Endothelial cell of umbilical vein (primary cell): ENCODE results near the gene FAM72D. TPM values are rescaled to one million over a fixed set of nuclear protein-coding genes. Genes with fewer than 3 reads are reported as not detected.
"Not testable (repeated sequence)": the region's sequence is repeated elsewhere in the genome, so short reads cannot be mapped to it uniquely, and the experiment has no call there.

ENCODE experiments used
- BruUV-seq: library from RNA; stranded (reverse); fragments of 400-500 nt; replicated peaks from 2 replicates; lab custom pipeline; 2021; lab: Mats Ljungman, UMichigan
- CTCF ChIA-PET: fragments of 300-600, 350-600 bp; sonication (Branson Sonifier 250); formaldehyde crosslinking; loops from one replicate; lab custom pipeline; 2021; ENCODE audit warnings: antibody characterized with exemption, inconsistent platforms; lab: Charles Lee
- POLR2A ChIA-PET: fragments of 300-600, 350-600 bp; sonication (Branson Sonifier 250); formaldehyde crosslinking; loops from one replicate; lab custom pipeline; 2021; ENCODE audit warnings: antibody characterized with exemption, inconsistent platforms; lab: Charles Lee
- DNase-seq: peaks from one replicate; pipeline ENCODE4 v3.0.0-alpha.2; 2011; ENCODE audit warnings: low read depth, low spot score
- FAIRE-seq: peaks from 2 replicates; lab custom pipeline; 2011; peaks lifted over from hg19 to GRCh38; lab: Jason Lieb, UNC
- H2AFZ ChIP-seq: 2 replicates; pipeline ENCODE4 v1.6.0; 2012; ENCODE audit warnings: low read depth, low read length, control low read depth, inconsistent platforms
- H3K27ac ChIP-seq: 2 replicates; pipeline ENCODE4 v1.5.1; 2011; ENCODE audit warnings: low read depth, mild to moderate bottlenecking, control low read depth, low read length, moderate library complexity; ENCODE audit not compliant: insufficient read depth
- H3K27me3 ChIP-seq, 2 experiments: 2 replicates each; pipeline versions ENCODE4 v1.6.0 to v1.6.1; 2011; ENCODE audit warnings: low read length in 2 of 2, mixed read lengths in 1 of 2; ENCODE audit not compliant: control insufficient read depth in 2 of 2, insufficient read depth in 2 of 2
- H3K36me3 ChIP-seq, 2 experiments: 2 replicates in 1 of 2; 3 replicates in 1 of 2; pipeline ENCODE4 v1.5.1; 2011; ENCODE audit warnings: low read length in 2 of 2, mild to moderate bottlenecking in 1 of 2, moderate library complexity in 1 of 2; ENCODE audit not compliant: control insufficient read depth in 2 of 2, insufficient read depth in 2 of 2; ENCODE audit errors: extremely low read depth in 1 of 2
- H3K4me1 ChIP-seq: 3 replicates; pipeline ENCODE4 v1.5.1; 2011; ENCODE audit warnings: mild to moderate bottlenecking, low read length; ENCODE audit not compliant: control insufficient read depth, insufficient read depth; ENCODE audit errors: extremely low read depth
- H3K4me2 ChIP-seq: 2 replicates; pipeline ENCODE4 v1.6.1; 2011; ENCODE audit warnings: low read length, control low read depth, mixed read lengths; ENCODE audit not compliant: insufficient read depth
- H3K4me3 ChIP-seq, 3 experiments: fragments of 200-600 bp in 1 of 3; sonication (generic), shearing (Covaris generic) in 1 of 3; replicated peaks in 1 of 3; 2 replicates each; pipeline ENCODE4 v1.5.1; 2011 to 2016; ENCODE audit warnings: control low read depth in 3 of 3, low read length in 3 of 3, mild to moderate bottlenecking in 2 of 3, inconsistent platforms in 1 of 3, low read depth in 1 of 3, moderate library complexity in 1 of 3; ENCODE audit not compliant: insufficient read depth in 1 of 3
- H3K79me2 ChIP-seq: 2 replicates; pipeline ENCODE4 v1.6.0; 2012; ENCODE audit warnings: low read length, inconsistent platforms; ENCODE audit not compliant: control insufficient read depth, insufficient read depth
- H3K9ac ChIP-seq: replicated peaks from 2 replicates; pipeline ENCODE3; 2011; ENCODE audit warnings: low read length, control low read depth; ENCODE audit not compliant: insufficient read depth; ENCODE audit errors: extremely low read depth
- H3K9me1 ChIP-seq: replicated peaks from 3 replicates; pipeline ENCODE4 v1.6.0; 2011; ENCODE audit warnings: mild to moderate bottlenecking, low read length; ENCODE audit not compliant: control insufficient read depth, insufficient read depth; ENCODE audit errors: extremely low read depth
- H3K9me3 ChIP-seq: replicated peaks from 2 replicates; pipeline ENCODE4 v1.5.1; 2012; ENCODE audit warnings: low read length, inconsistent platforms; ENCODE audit not compliant: control insufficient read depth, insufficient read depth
- H4K20me1 ChIP-seq: replicated peaks from 2 replicates; pipeline ENCODE3; 2011; ENCODE audit warnings: mild to moderate bottlenecking, low read length; ENCODE audit not compliant: control insufficient read depth, insufficient read depth; ENCODE audit errors: extremely low read depth
- dilution Hi-C: fragments of 300-500 bp; cut with MboI; formaldehyde crosslinking; loops from one replicate; pipeline ENCODE4 v1.15.0; 2019; ENCODE audit warnings: low sequenced_read_pairs; ENCODE audit not compliant: extremely low pct_ligation_motif_present
- intact Hi-C: fragments of 100-400 bp; cut with micrococcal nuclease; formaldehyde crosslinking; loops from one replicate; pipeline ENCODE4 v1.10.0; 2022
- polyA plus RNA-seq, 4 experiments: library from polyadenylated mRNA; depleted of rRNA in 3 of 4; stranded (reverse) in 3 of 4; unstranded in 1 of 4; fragments of >200 nt; gene quantifications; 2 replicates each; pipeline versions ENCODE4 v1.2.1 to v1.2.3, GENCODE V29; 2011 to 2012; ENCODE audit warnings: missing spikeins in 1 of 4
- total RNA-seq: library from RNA; stranded (reverse); gene quantifications from 2 replicates; pipeline ENCODE4 v1.2.3, GENCODE V29; 2021

FAM72D gene
- total and polyA plus RNA-seq, 2 donors (not counting 3 experiments of a cell fraction or from before 2014, with no cell fraction given), result 1.2 to 3.3 TPM

- intact Hi-C loops, FAIRE-seq, H3K36me3 ChIP-seq, H3K9ac ChIP-seq, H2AFZ ChIP-seq, BruUV-seq, dilution Hi-C loops, CTCF ChIA-PET, DNase-seq, H3K27ac ChIP-seq, H3K27me3 ChIP-seq, H3K79me2 ChIP-seq, H3K9me3 ChIP-seq, H3K4me1 ChIP-seq, H3K9me1 ChIP-seq, POLR2A ChIA-PET, H3K4me3 ChIP-seq, H3K4me2 ChIP-seq, H4K20me1 ChIP-seq: not testable (repeated sequence)
Measured at GRCh38 chr1:145071569-145071968, 24.2 kb upstream of the FAM72D start.

- H3K36me3 ChIP-seq, H3K9ac ChIP-seq, FAIRE-seq, POLR2A ChIA-PET, H3K27me3 ChIP-seq, H3K9me3 ChIP-seq, dilution Hi-C loops, H4K20me1 ChIP-seq, H3K4me1 ChIP-seq, H3K9me1 ChIP-seq, H3K4me2 ChIP-seq, intact Hi-C loops, H3K4me3 ChIP-seq, H2AFZ ChIP-seq, BruUV-seq, H3K27ac ChIP-seq, H3K79me2 ChIP-seq, DNase-seq, CTCF ChIA-PET: not testable (repeated sequence)
Measured at GRCh38 chr1:145074021-145074559, 21.7 kb upstream of the FAM72D start.

DNA sequence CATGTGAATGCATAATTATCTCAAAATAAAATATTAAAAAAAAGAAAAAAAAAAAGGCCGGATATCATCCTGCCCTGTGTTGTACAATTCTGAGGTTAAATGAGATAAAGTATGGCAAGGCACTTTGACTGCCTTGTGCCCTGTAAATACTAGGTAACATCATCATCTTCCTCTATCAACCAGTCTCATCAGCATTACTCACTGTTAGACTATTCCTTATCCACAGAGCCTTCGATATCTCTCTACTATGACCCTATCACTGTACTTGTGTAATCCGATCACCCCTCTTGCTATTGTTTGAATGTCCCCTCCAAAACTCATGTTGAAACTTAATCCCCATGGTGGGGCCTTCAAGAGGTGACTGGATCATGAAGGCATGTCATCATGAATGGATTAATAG, 18.9 kb upstream of the FAM72D start:
- H3K9ac ChIP-seq, H3K36me3 ChIP-seq, H3K27me3 ChIP-seq, POLR2A ChIA-PET, H3K4me2 ChIP-seq, H3K9me1 ChIP-seq, H3K9me3 ChIP-seq, H3K4me3 ChIP-seq, intact Hi-C loops, DNase-seq, H2AFZ ChIP-seq, dilution Hi-C loops, H4K20me1 ChIP-seq, FAIRE-seq, CTCF ChIA-PET, H3K27ac ChIP-seq, H3K4me1 ChIP-seq, BruUV-seq: not testable (repeated sequence)
- peaks cover 11% of the 10 kb centered on the region for H3K79me2 ChIP-seq

GRCh38 chr1:145077872-145078786, 17.6 kb upstream of the FAM72D start:
- H4K20me1 ChIP-seq, H3K36me3 ChIP-seq, dilution Hi-C loops, H3K27me3 ChIP-seq, H3K9ac ChIP-seq, POLR2A ChIA-PET, H3K9me1 ChIP-seq, BruUV-seq, H3K4me1 ChIP-seq, H2AFZ ChIP-seq, H3K9me3 ChIP-seq, CTCF ChIA-PET, H3K27ac ChIP-seq, H3K4me2 ChIP-seq, FAIRE-seq, H3K4me3 ChIP-seq, DNase-seq, intact Hi-C loops: not testable (repeated sequence)
- H3K79me2 ChIP-seq, result peaks cover 12% of the 10 kb centered on the region
